Non-pigmented ciliary epithelial cell (primary cell): ENCODE data around the gene ZC3H11A.
"Not testable (repeated sequence)": the region's sequence is repeated elsewhere in the genome, so short reads cannot be mapped to it uniquely, and the experiment has no call there.

Source experiments
- DNase-seq: peaks from one replicate; pipeline ENCODE4 v3.0.0-alpha.2; 2010; ENCODE audit warnings: low read depth

The ZC3H11A gene

GRCh38 chr1:203781962-203782361 is 13.5 kb upstream of the ZC3H11A start:
- DNase-seq = no peak

- no peak for DNase-seq
Observed at GRCh38 chr1:203789966-203790365, 5.5 kb upstream of the ZC3H11A start.

GRCh38 chr1:203791498-203791897 is 3.9 kb upstream of the ZC3H11A start:
- no peak for DNase-seq

- DNase-seq = no peak
Observed at GRCh38 chr1:203792486-203792885, 2.9 kb upstream of the ZC3H11A start.

GRCh38 chr1:203793561-203793960 is 1.9 kb upstream of the ZC3H11A start:
- not testable (repeated sequence) for DNase-seq

- DNase-seq = no peak
Observed at GRCh38 chr1:203794764-203795440, 521 bp upstream of the ZC3H11A start.

- DNase-seq = no peak
Observed at GRCh38 chr1:203796236-203796605, 798 bp downstream of the ZC3H11A start.

GRCh38 chr1:203797216-203797615 is 1.8 kb downstream of the ZC3H11A start:
- DNase-seq = no peak

GRCh38 chr1:203797948-203798655 is 2.7 kb downstream of the ZC3H11A start:
- DNase-seq = no peak

GRCh38 chr1:203799157-203799556 is 3.7 kb downstream of the ZC3H11A start:
- no peak for DNase-seq

- DNase-seq = no peak
Observed at GRCh38 chr1:203799971-203800370, 4.5 kb downstream of the ZC3H11A start.

GRCh38 chr1:203805689-203806088 is 10.3 kb downstream of the ZC3H11A start:
- no peak for DNase-seq

- peak; percentile 64 for DNase-seq
Observed at GRCh38 chr1:203807196-203807595, 11.8 kb downstream of the ZC3H11A start.

- DNase-seq = no peak
Observed at GRCh38 chr1:203813581-203814341, 18.3 kb downstream of the ZC3H11A start.

- no peak for DNase-seq
Observed at GRCh38 chr1:203818399-203818798, 23.0 kb downstream of the ZC3H11A start.

- DNase-seq = no peak
Observed at GRCh38 chr1:203823306-203823705, 27.9 kb downstream of the ZC3H11A start.

GRCh38 chr1:203826175-203826574 is 30.8 kb downstream of the ZC3H11A start:
- no peak for DNase-seq

- no peak for DNase-seq
Observed at GRCh38 chr1:203828002-203828401, 32.6 kb downstream of the ZC3H11A start.

- no peak for DNase-seq
Observed at GRCh38 chr1:203828503-203828902, 33.1 kb downstream of the ZC3H11A start.

- DNase-seq = not testable (repeated sequence)
Observed at GRCh38 chr1:203829247-203829646, 33.8 kb downstream of the ZC3H11A start.

GRCh38 chr1:203835476-203835875 is 40.1 kb downstream of the ZC3H11A start:
- DNase-seq = no peak

- no peak for DNase-seq
Observed at GRCh38 chr1:203839081-203839480, 43.7 kb downstream of the ZC3H11A start.

GRCh38 chr1:203840208-203840808 is 44.9 kb downstream of the ZC3H11A start:
- DNase-seq = no peak
